CD4-positive, alpha-beta T cell treated with Interleukin-1 beta for 1 hour (primary cell): ENCODE data around the gene TRAPPC1.
"Not testable (repeated sequence)": the region's sequence is repeated elsewhere in the genome, so short reads cannot be mapped to it uniquely, and the experiment has no call there.

ENCODE experiments used
- DNase-seq, 2 donors: peaks; one replicate each; pipeline ENCODE4 v3.0.0-alpha.2; 2020 to 2022

The TRAPPC1 gene

GRCh38 chr17:7931709-7932482 is at the start of gene TRAPPC1, which contains the start of gene CNTROB:
Gene TRAPPC1, minus strand, starts transcription at chr17:7931946. Its CDS starts 117 bp downstream, at chr17:7931829.
Gene CNTROB, plus strand, starts transcription at chr17:7932206. Its CDS starts 874 bp downstream, at chr17:7933080.
- peak; percentile 100 for DNase-seq

- DNase-seq, result no peak
Observed at GRCh38 chr17:7977805-7978204, 46.1 kb upstream of the TRAPPC1 start.

GRCh38 chr17:7977039-7977438 is 45.3 kb upstream of the TRAPPC1 start:
- DNase-seq, result no peak

- no peak for DNase-seq
Observed at GRCh38 chr17:7974638-7975131, 42.9 kb upstream of the TRAPPC1 start.

- DNase-seq, result no peak
Observed at GRCh38 chr17:7972131-7972785, 40.5 kb upstream of the TRAPPC1 start.

GRCh38 chr17:7971651-7972050 is 39.9 kb upstream of the TRAPPC1 start:
- no peak for DNase-seq

GRCh38 chr17:7969433-7969832 is 37.7 kb upstream of the TRAPPC1 start:
- DNase-seq, result peak in 1 of 2 donors; percentile 20

GRCh38 chr17:7967751-7968150 is 36.0 kb upstream of the TRAPPC1 start:
- DNase-seq, result no peak

- no peak for DNase-seq
Observed at GRCh38 chr17:7961421-7961820, 29.7 kb upstream of the TRAPPC1 start.

- no peak for DNase-seq
Observed at GRCh38 chr17:7959503-7960253, 27.9 kb upstream of the TRAPPC1 start.

GRCh38 chr17:7956228-7956965 is 24.7 kb upstream of the TRAPPC1 start:
- DNase-seq, result no peak

- no peak for DNase-seq
Observed at GRCh38 chr17:7955414-7956227, 23.9 kb upstream of the TRAPPC1 start.

GRCh38 chr17:7953266-7953665 is 21.5 kb upstream of the TRAPPC1 start:
- not testable (repeated sequence) for DNase-seq

- peak in 1 of 2 donors; percentile 10 for DNase-seq
Observed at GRCh38 chr17:7951143-7951792, 19.5 kb upstream of the TRAPPC1 start.

GRCh38 chr17:7950578-7950977 is 18.8 kb upstream of the TRAPPC1 start:
- DNase-seq, result no peak

- DNase-seq, result no peak
Observed at GRCh38 chr17:7947651-7948050, 15.9 kb upstream of the TRAPPC1 start.

GRCh38 chr17:7946441-7946840 is 14.7 kb upstream of the TRAPPC1 start:
- no peak for DNase-seq

GRCh38 chr17:7945651-7946050 is 13.9 kb upstream of the TRAPPC1 start:
- no peak for DNase-seq

- DNase-seq, result no peak
Observed at GRCh38 chr17:7944326-7944725, 12.6 kb upstream of the TRAPPC1 start.

GRCh38 chr17:7943291-7943690 is 11.5 kb upstream of the TRAPPC1 start:
- no peak for DNase-seq

GRCh38 chr17:7940743-7941142 is 9.0 kb upstream of the TRAPPC1 start:
- DNase-seq, result no peak
